GM20431 (cell line): ENCODE results near the gene CCDC91.

ENCODE experiments used
- in situ Hi-C: fragments of 300-500 bp; cut with MseI, MboI; formaldehyde crosslinking; loops from one replicate; pipeline ENCODE4 v1.15.0; 2020; ENCODE audit warnings: low sequenced_read_pairs; ENCODE audit not compliant: unreplicated experiment

Gene CCDC91

GRCh38 chr12:28190321-28191050 lies at the start of gene CCDC91:
CCDC91 (plus strand) TSS chr12:28190456; CDS start chr12:28257216, 66,760 bp downstream.
- in situ Hi-C loops = no loop called here

GRCh38 chr12:28144059-28144458 lies 46.2 kb upstream of the CCDC91 start:
- in situ Hi-C loops = no loop called here

- in situ Hi-C loops = no loop called here
Observed at GRCh38 chr12:28144532-28144931, 45.7 kb upstream of the CCDC91 start.

GRCh38 chr12:28145216-28145615 lies 45.0 kb upstream of the CCDC91 start:
- in situ Hi-C loops = no loop called here

GRCh38 chr12:28149279-28149678 lies 41.0 kb upstream of the CCDC91 start:
- in situ Hi-C loops = no loop called here

GRCh38 chr12:28156362-28156761 lies 33.9 kb upstream of the CCDC91 start:
- in situ Hi-C loops = no loop called here

- in situ Hi-C loops = no loop called here
Observed at GRCh38 chr12:28156804-28157203, 33.5 kb upstream of the CCDC91 start.

GRCh38 chr12:28158353-28158752 lies 31.9 kb upstream of the CCDC91 start:
- in situ Hi-C loops = no loop called here

GRCh38 chr12:28159688-28160087 lies 30.6 kb upstream of the CCDC91 start:
- in situ Hi-C loops = no loop called here

GRCh38 chr12:28161697-28162096 lies 28.6 kb upstream of the CCDC91 start:
- in situ Hi-C loops = no loop called here

- in situ Hi-C loops = no loop called here
Observed at GRCh38 chr12:28162697-28163096, 27.6 kb upstream of the CCDC91 start.

- in situ Hi-C loops = no loop called here
Observed at GRCh38 chr12:28164644-28165275, 25.5 kb upstream of the CCDC91 start.

- in situ Hi-C loops = no loop called here
Observed at GRCh38 chr12:28167981-28168485, 22.2 kb upstream of the CCDC91 start.

- in situ Hi-C loops = no loop called here
Observed at GRCh38 chr12:28171356-28172060, 18.7 kb upstream of the CCDC91 start.

- in situ Hi-C loops = no loop called here
Observed at GRCh38 chr12:28172434-28173030, 17.7 kb upstream of the CCDC91 start.

- in situ Hi-C loops = no loop called here
Observed at GRCh38 chr12:28173440-28173839, 16.8 kb upstream of the CCDC91 start.

- in situ Hi-C loops = no loop called here
Observed at GRCh38 chr12:28175098-28175589, 15.1 kb upstream of the CCDC91 start.

GRCh38 chr12:28176295-28176694 lies 14.0 kb upstream of the CCDC91 start:
- in situ Hi-C loops = no loop called here

GRCh38 chr12:28177461-28177860 lies 12.8 kb upstream of the CCDC91 start:
- in situ Hi-C loops = no loop called here

- in situ Hi-C loops = no loop called here
Observed at GRCh38 chr12:28177905-28178304, 12.4 kb upstream of the CCDC91 start.
